Adrenal gland (tissue), 5 donors: ENCODE measurements around the gene ACADS.

Experiments used
- POLR2A ChIP-seq, 2 donors: fragments of 450-650 bp; IDR thresholded peaks; one replicate each; pipeline ENCODE4 v1.6.1; 2017; ENCODE audit warnings: antibody characterized with exemption in 2 of 2, mild to moderate bottlenecking in 2 of 2, moderate library complexity in 1 of 2
- TF ChIP-seq, protein P1 (sequence below), 6 experiments: fragments of 450-650 bp in 4 of 6; fragments of 200-600 bp in 2 of 6; sonication (generic) in 1 of 6; IDR thresholded peaks; 1 replicate in 5 of 6; 2 replicates in 1 of 6; pipeline versions ENCODE4 v1.5.1 to v1.8.0; 2016 to 2021; ENCODE audit warnings: antibody characterized with exemption in 6 of 6, mild to moderate bottlenecking in 2 of 6, moderate library complexity in 1 of 6
- donor health status: DM: no; HTN: no; CAD: no.

DNA sequence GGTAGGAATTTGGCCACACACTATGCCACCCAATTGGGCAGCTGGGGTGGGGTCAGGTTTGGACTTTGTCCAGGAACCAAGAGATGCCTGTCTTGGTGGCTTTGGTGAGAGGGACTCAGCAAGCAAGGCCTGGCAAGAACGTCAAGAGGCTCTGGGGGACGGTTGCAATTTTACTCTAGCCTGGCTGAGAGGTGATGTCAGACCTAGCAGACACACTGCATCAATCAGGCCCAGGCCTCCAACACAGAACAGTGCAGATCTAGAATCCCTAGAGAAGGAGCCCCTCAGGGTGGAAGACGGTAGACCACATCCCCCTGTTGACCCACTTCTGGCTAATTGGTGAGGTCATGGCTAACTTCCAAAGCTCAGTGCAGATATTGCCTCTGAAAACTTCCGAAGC is 17.0 kb upstream of the ACADS start:
- TF ChIP-seq, protein P1, sequence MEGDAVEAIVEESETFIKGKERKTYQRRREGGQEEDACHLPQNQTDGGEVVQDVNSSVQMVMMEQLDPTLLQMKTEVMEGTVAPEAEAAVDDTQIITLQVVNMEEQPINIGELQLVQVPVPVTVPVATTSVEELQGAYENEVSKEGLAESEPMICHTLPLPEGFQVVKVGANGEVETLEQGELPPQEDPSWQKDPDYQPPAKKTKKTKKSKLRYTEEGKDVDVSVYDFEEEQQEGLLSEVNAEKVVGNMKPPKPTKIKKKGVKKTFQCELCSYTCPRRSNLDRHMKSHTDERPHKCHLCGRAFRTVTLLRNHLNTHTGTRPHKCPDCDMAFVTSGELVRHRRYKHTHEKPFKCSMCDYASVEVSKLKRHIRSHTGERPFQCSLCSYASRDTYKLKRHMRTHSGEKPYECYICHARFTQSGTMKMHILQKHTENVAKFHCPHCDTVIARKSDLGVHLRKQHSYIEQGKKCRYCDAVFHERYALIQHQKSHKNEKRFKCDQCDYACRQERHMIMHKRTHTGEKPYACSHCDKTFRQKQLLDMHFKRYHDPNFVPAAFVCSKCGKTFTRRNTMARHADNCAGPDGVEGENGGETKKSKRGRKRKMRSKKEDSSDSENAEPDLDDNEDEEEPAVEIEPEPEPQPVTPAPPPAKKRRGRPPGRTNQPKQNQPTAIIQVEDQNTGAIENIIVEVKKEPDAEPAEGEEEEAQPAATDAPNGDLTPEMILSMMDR (IDR thresholded peaks at IDR 0.05), result no peak
- no peak for TF ChIP-seq POLR2A (IDR thresholded peaks at IDR 0.05)
